ENCODE measurements around the gene CNTN1.

- TF ChIP-seq GATA3 (IDR thresholded peaks at IDR 0.05; ENCODE audit: low read depth, low read length) (no peak), GATA2 (IDR thresholded peaks at IDR 0.05; ENCODE audit: low read depth, low read length) (no peak)
Observed at GRCh38 chr12:41103614-41104013, 411.4 kb downstream of the CNTN1 start.

Data from SH-SY5Y (cell line).